Skeletal muscle satellite cell (primary cell): ENCODE data around the gene SLC44A3.
A peak's percentile ranks its signal among the peaks of the same experiment; 100 is the strongest.

ENCODE experiments used
- H3K27me3 ChIP-seq: 2 replicates; pipeline ENCODE4 v1.7.0; 2013; ENCODE audit warnings: low read length; ENCODE audit not compliant: control insufficient read depth, insufficient read depth
- H3K36me3 ChIP-seq: 2 replicates; pipeline ENCODE4 v1.7.0; 2013; ENCODE audit warnings: mild to moderate bottlenecking, control low read depth, low read length; ENCODE audit not compliant: insufficient read depth
- H3K4me1 ChIP-seq: 2 replicates; pipeline ENCODE4 v1.7.0; 2013; ENCODE audit warnings: low read length; ENCODE audit not compliant: control insufficient read depth, insufficient read depth
- H3K4me2 ChIP-seq: 2 replicates; pipeline ENCODE4 v1.7.0; 2013; ENCODE audit warnings: mild to moderate bottlenecking, low read length
- H3K4me3 ChIP-seq: 2 replicates; pipeline ENCODE4 v1.7.0; 2013; ENCODE audit warnings: low read length
- H3K9ac ChIP-seq: 2 replicates; pipeline ENCODE4 v1.7.0; 2013; ENCODE audit warnings: mild to moderate bottlenecking, low read depth, low read length, moderate library complexity
- H3K9me3 ChIP-seq: replicated peaks from 2 replicates; pipeline ENCODE4 v1.7.0; 2013; ENCODE audit warnings: mild to moderate bottlenecking, control low read depth, low read length

Gene SLC44A3

DNA sequence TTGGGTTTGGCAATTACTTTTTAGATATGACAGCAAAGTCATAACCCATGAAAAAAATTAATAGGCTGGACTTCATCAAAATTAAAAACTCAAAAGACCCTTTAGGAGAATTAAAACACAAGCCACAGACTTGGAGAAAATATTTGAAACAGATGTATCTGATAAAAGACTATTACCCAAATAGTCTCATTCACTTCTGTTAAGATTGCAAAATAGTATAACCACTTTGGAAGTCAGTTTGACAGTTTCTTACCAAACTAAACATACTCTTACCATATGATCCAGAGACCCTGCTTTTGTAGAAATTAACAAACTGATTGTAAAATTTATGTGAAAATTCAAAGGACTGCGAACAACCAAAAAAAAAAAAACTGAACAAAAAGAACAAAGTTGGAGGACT is 32.5 kb upstream of the SLC44A3 start:
- H3K27me3 ChIP-seq: peaks cover 17% of the 10 kb centered on the region
- H3K4me3 ChIP-seq: no peak overlapping the region
- H3K9ac ChIP-seq: no peak overlapping the region
- H3K4me1 ChIP-seq: peaks cover 24% of the 10 kb centered on the region
- no peak overlapping the region for H3K4me2 ChIP-seq
- no peaks in the 10 kb centered on the region for H3K36me3 ChIP-seq
- H3K9me3 ChIP-seq: no peaks in the 10 kb centered on the region

DNA sequence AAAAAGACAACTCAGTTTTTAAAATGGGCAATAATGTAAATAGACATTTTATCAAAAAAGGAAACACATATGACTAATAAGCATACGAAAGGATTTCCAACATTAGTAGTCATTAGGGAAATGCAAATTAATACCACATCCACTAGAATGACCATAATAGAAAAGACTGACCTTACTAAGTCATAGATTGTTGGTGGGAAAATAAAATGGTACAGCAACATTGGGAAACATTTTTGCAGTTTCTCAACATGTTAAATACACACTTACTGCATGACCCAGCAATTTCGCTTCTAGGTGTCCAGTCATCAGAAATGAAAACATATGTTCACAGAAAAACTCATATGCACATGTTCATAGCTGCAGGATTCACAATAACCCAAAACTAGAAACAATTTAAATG is 29.9 kb upstream of the SLC44A3 start:
- H3K4me2 ChIP-seq: no peak overlapping the region
- H3K9me3 ChIP-seq: no peaks in the 10 kb centered on the region
- H3K9ac ChIP-seq: no peak overlapping the region
- no peaks in the 10 kb centered on the region for H3K36me3 ChIP-seq
- no peak overlapping the region for H3K4me3 ChIP-seq
- peaks cover 17% of the 10 kb centered on the region for H3K27me3 ChIP-seq
- H3K4me1 ChIP-seq: peaks cover 17% of the 10 kb centered on the region

DNA sequence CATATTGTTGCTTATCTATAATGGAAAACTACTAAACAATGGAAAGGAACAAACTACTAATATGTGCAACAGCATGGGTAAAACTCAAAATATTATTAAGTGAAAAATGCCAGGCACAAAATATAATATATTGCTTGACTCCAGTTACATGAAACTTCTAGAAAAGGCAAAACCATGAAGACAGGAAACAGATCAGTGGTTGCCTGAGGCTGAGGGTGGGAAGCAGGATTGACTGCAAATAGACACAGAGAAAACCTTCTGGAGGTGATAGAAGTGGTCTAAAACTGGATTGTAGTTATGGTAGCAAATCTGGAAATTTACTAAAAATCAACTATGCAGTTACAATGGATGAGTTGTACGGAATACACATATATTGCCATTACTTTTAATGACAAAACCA is 29.5 kb upstream of the SLC44A3 start:
- H3K9me3 ChIP-seq: no peaks in the 10 kb centered on the region
- H3K36me3 ChIP-seq: no peaks in the 10 kb centered on the region
- no peak overlapping the region for H3K9ac ChIP-seq
- no peak overlapping the region for H3K4me3 ChIP-seq
- H3K4me1 ChIP-seq: peaks cover 17% of the 10 kb centered on the region
- peaks cover 16% of the 10 kb centered on the region for H3K27me3 ChIP-seq
- H3K4me2 ChIP-seq: no peak overlapping the region

DNA sequence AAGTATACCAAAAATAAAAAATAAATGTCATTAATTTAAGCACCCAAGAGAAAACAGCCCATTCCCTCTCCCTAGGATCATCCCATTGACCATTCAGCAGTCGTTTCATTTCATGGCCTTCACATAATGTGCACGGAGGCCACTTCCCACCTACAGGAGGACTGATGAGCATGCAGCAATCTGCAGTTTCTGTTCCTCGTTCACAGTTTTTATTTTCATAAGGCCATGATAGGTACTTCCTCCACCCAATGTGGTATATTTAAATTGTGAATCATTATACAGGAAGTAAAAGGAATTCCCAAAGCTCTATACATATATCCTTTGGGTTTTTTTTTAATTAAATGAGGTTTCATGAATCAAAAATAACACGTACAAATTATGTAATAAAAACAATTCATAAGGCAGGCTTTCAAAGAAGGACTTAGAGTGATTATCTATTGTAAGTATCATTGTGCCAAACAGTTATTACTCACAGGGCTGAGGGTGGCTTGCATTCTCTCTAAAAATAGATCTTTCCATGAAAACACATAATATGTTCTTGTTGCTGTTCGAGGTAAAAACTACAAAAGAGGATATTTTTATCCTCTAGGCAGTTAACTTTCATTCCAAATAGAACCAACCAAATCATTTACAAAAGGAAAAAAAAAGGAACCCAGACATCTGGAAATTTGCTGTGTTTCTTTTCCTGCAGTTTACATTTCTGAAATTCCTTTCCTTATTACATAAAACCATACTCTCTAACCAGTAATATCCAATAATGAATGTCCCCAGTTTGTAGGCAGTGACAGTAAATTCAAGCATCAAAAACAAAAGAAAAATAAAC is 27.5 kb upstream of the SLC44A3 start:
- Histone ChIP-seq H3K9me3 (no peaks in the 10 kb centered on the region), H3K27me3 (peaks cover 4% of the 10 kb centered on the region), H3K4me2 (peak overlapping the region; percentile 67), H3K9ac (peak overlapping the region; percentile 45), H3K4me3 (peak overlapping the region; percentile 32), H3K36me3 (no peaks in the 10 kb centered on the region), H3K4me1 (peaks cover 17% of the 10 kb centered on the region)

DNA sequence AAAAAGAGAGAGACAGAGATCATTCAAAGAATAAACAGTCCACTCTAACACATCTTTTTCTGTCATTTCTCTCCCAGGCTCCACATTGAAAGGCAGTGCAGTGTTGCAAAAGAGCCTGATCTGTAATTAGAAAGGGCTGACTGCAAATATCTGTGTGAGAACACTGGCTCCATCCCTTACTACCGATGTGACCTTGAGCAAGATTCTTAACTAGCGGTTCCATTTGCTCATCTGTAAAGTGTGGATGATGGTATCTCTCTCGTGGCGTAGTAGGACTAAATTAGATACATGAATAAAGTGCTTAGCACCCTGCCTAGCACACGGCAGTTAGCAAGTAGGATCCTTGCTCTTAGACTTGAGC is 26.9 kb upstream of the SLC44A3 start:
- Histone ChIP-seq H3K9ac (peak overlapping the region; percentile 45), H3K36me3 (no peaks in the 10 kb centered on the region), H3K9me3 (no peaks in the 10 kb centered on the region), H3K4me2 (peak overlapping the region; percentile 67), H3K4me3 (peak overlapping the region; percentile 7), H3K27me3 (peaks cover 4% of the 10 kb centered on the region), H3K4me1 (peaks cover 17% of the 10 kb centered on the region)

DNA sequence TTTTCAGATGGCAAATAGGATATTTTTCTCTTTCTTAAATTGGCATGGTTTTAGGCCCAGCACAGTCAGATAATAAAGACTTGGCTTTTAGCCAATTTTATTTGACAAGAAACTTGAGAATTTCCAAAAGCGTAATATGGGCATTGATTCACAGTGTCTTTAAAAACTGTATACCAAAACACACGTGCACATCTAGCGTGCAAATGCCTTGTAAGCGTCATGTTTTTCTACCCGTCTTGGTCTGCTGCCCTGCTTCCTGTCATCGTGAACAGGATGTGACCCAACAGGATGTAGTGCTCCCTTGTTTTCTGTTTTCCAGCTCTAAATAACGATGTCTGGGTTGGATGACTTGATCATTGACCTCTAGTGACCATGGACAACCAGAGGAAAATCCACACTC is 24.7 kb upstream of the SLC44A3 start:
- Histone ChIP-seq H3K9ac (no peak overlapping the region), H3K9me3 (no peaks in the 10 kb centered on the region), H3K36me3 (no peaks in the 10 kb centered on the region), H3K27me3 (no peaks in the 10 kb centered on the region), H3K4me1 (peaks cover 24% of the 10 kb centered on the region), H3K4me3 (no peak overlapping the region), H3K4me2 (no peak overlapping the region)

DNA sequence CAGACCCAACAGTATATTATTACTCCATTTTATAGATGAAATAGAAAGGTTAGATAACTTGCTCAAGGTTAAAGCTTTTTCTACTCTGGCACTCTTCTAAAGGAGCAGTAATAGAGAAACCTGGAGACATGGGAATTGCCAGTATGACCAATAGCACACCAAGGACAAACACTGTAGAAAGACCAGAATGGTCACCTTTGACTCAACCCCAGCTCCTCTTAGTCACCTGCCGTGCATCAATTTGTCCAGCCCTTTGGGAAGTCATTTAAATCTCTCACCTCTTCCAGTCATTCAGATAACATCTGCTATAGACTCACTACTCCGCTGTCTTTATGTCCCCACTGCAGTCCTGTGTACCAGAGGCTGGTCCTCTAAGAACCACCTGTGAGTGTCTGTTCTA is 23.9 kb upstream of the SLC44A3 start:
- Histone ChIP-seq H3K27me3 (no peaks in the 10 kb centered on the region), H3K36me3 (no peaks in the 10 kb centered on the region), H3K4me3 (no peak overlapping the region), H3K4me2 (no peak overlapping the region), H3K9ac (no peak overlapping the region), H3K4me1 (peaks cover 26% of the 10 kb centered on the region), H3K9me3 (no peaks in the 10 kb centered on the region)

DNA sequence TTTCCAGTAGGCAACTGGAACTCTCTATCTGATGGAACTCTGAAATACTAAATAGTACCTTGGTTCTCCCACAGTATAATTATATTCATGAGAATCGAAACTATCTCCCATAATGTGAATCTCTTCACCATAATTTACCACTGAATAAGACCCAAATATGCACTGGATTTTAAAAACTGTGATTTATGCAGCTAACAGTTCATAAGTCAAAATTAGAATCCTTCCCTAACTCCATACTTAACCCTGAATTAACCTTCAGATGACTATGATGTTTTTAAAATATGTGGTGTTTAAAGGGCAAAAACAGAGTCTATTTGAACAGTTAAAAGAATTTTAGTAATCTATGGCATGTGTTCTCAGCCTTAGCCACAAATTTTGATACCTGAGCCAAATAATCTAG is 22.9 kb upstream of the SLC44A3 start:
- Histone ChIP-seq H3K4me2 (no peak overlapping the region), H3K9me3 (no peaks in the 10 kb centered on the region), H3K4me3 (no peak overlapping the region), H3K27me3 (no peaks in the 10 kb centered on the region), H3K4me1 (peaks cover 30% of the 10 kb centered on the region), H3K36me3 (no peaks in the 10 kb centered on the region), H3K9ac (no peak overlapping the region)

DNA sequence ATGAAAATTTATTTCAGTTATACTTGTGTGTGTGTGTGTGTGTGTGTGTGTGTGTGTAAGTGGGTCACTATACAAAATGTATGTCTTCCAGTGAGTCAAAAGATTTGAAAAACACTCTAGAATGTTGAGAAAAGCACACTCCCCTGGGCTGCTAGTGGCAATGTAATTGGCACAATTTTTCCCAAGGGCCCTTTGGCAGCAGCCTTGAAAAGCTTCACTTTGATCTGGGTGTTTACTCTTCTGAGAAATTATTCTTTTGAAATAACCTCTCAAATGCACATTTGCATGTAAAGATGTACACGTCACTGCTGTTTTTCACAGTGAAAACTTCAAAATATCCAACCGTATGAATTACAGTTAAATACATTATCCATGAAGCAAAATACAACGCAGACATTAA is 22.1 kb upstream of the SLC44A3 start:
- Histone ChIP-seq H3K27me3 (no peaks in the 10 kb centered on the region), H3K4me2 (no peak overlapping the region), H3K4me3 (no peak overlapping the region), H3K36me3 (no peaks in the 10 kb centered on the region), H3K9ac (no peak overlapping the region), H3K4me1 (peaks cover 28% of the 10 kb centered on the region), H3K9me3 (no peaks in the 10 kb centered on the region)

DNA sequence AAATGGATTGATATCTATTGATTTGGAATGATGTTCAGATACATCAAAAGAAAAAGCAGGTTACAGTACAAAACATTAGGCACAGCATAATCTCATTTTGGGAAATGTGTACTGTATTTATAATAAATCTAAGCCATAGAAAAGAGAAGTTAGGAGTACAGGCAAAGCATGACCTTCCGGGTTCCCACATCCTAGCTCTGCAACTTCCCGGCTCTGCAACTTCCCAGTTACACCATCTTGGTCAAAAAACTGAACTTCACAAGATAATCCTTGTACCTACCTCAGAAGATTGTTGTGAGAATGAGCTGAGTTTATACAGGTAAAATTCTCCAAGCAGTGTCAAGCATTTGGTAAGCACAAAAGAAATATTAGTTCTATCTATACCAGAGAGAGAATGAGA is 21.7 kb upstream of the SLC44A3 start:
- no peak overlapping the region for H3K4me3 ChIP-seq
- no peak overlapping the region for H3K9ac ChIP-seq
- no peaks in the 10 kb centered on the region for H3K27me3 ChIP-seq
- H3K4me1 ChIP-seq: peaks cover 28% of the 10 kb centered on the region
- H3K9me3 ChIP-seq: no peaks in the 10 kb centered on the region
- H3K4me2 ChIP-seq: no peak overlapping the region
- no peaks in the 10 kb centered on the region for H3K36me3 ChIP-seq

DNA sequence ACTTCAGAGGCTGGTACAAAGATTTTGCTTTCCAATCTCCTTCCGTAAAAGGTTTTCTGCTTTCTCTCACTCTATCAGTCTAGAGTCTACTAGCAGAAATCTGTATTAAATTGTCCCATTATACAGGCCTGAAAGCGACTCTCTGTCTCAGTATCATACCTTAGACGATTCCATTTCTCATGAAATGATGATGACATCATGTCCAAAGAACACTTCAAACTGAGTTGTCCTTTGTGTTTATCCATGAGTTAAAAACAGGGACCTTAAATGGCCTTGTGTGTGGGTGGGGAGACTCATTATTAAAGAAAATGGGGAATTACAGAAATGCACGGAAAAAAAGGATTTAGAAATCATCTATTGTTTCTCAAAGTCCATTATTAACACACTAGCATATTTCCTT is 21.0 kb upstream of the SLC44A3 start:
- Histone ChIP-seq H3K4me2 (no peak overlapping the region), H3K9ac (no peak overlapping the region), H3K9me3 (no peaks in the 10 kb centered on the region), H3K4me1 (peaks cover 29% of the 10 kb centered on the region), H3K36me3 (no peaks in the 10 kb centered on the region), H3K27me3 (no peaks in the 10 kb centered on the region), H3K4me3 (no peak overlapping the region)

DNA sequence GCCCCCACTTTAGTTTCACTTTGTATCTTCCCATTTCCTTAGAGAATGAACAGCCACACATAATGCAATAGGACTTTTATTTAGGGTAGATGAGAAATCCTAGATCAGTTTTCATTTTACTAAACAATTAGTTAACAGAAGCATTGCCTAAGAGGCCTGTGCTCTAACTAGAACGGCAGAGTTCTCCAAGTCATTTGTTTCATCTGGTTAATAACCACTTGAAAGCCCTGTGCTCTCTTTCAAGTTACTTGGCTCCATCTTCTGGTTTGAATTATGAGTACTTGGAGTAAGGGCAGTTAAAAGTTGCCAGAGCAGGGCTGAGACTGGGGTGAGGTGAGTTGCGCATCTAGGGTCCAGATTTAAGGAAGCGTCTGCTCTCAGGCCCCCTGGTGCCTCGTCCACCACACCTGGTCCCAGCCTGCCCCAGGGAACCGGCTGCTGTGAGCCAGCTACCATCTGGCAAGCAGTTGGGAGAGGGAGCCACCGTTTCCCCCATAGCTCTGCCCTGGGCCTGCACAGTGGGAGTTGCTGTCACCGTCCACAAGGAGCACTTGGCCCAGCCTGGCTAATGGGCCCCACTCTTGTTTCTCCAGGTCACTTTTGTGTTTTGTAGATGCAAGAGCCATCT is 18.1 kb upstream of the SLC44A3 start:
- peak overlapping the region; percentile 61 for H3K9ac ChIP-seq
- H3K27me3 ChIP-seq: no peaks in the 10 kb centered on the region
- no peaks in the 10 kb centered on the region for H3K36me3 ChIP-seq
- no peaks in the 10 kb centered on the region for H3K9me3 ChIP-seq
- peak overlapping the region; percentile 72 for H3K4me2 ChIP-seq
- peaks cover 29% of the 10 kb centered on the region for H3K4me1 ChIP-seq
- peak overlapping the region; percentile 37 for H3K4me3 ChIP-seq
